H9 (cell line): ENCODE measurements around the gene AFAP1L1. TPM values are rescaled to one million over a fixed set of nuclear protein-coding genes. Genes with fewer than 3 reads are reported as not detected.

Experiments
- DNase-seq: peaks from one replicate; pipeline ENCODE4 v3.0.0-alpha.2; 2017
- H2AFZ ChIP-seq: one replicate; pipeline ENCODE4 v1.6.1; 2013; ENCODE audit warnings: mild to moderate bottlenecking, low read length, control low read depth, moderate library complexity
- H2AK5ac ChIP-seq: 2 replicates; pipeline ENCODE4 v1.6.1; 2013; ENCODE audit warnings: low read length, control low read depth, mixed read lengths; ENCODE audit not compliant: insufficient read length
- H2BK120ac ChIP-seq: one replicate; pipeline ENCODE4 v1.6.1; 2013; ENCODE audit warnings: low read depth, mild to moderate bottlenecking, low read length, control low read depth, inconsistent platforms; ENCODE audit not compliant: poor library complexity, severe bottlenecking
- H2BK12ac ChIP-seq: 2 replicates; pipeline ENCODE4 v1.6.1; 2013; ENCODE audit warnings: low read length, control low read depth, mixed read lengths, low read depth; ENCODE audit not compliant: insufficient read length
- H2BK15ac ChIP-seq: 2 replicates; pipeline ENCODE4 v1.6.1; 2013; ENCODE audit warnings: low read depth, low read length, control low read depth
- H2BK20ac ChIP-seq: one replicate; pipeline ENCODE4 v1.6.1; 2013; ENCODE audit warnings: low read depth, mild to moderate bottlenecking, low read length, control low read depth, inconsistent platforms; ENCODE audit not compliant: poor library complexity, severe bottlenecking
- H2BK5ac ChIP-seq: 2 replicates; pipeline ENCODE4 v1.6.1; 2013; ENCODE audit warnings: low read length, control low read depth, mixed read lengths; ENCODE audit not compliant: insufficient read length
- H3K14ac ChIP-seq: 2 replicates; pipeline ENCODE4 v1.6.1; 2013; ENCODE audit warnings: low read length, control low read depth; ENCODE audit not compliant: insufficient read depth
- H3K18ac ChIP-seq: 2 replicates; pipeline ENCODE4 v1.6.1; 2013; ENCODE audit warnings: low read depth, mild to moderate bottlenecking, mixed read lengths, low read length, control low read depth; ENCODE audit not compliant: insufficient read length
- H3K23ac ChIP-seq: 2 replicates; pipeline ENCODE4 v1.6.1; 2013; ENCODE audit warnings: low read length, control low read depth, mixed read lengths, low read depth; ENCODE audit not compliant: insufficient read length
- H3K23me2 ChIP-seq: 2 replicates; pipeline ENCODE4 v1.6.1; 2013; ENCODE audit warnings: low read depth, mild to moderate bottlenecking, mixed read lengths, low read length, control low read depth; ENCODE audit not compliant: insufficient read length, poor library complexity, severe bottlenecking
- H3K27ac ChIP-seq: 2 replicates; pipeline ENCODE4 v1.5.1; 2013; ENCODE audit warnings: low read length, control low read depth, mixed read lengths, low read depth; ENCODE audit not compliant: insufficient read length
- H3K27me3 ChIP-seq: 2 replicates; pipeline ENCODE4 v1.6.1; 2013; ENCODE audit warnings: low read length, control low read depth, inconsistent platforms; ENCODE audit not compliant: insufficient read depth
- H3K4ac ChIP-seq: 2 replicates; pipeline ENCODE4 v1.6.1; 2013; ENCODE audit warnings: low read depth, mild to moderate bottlenecking, control low read depth, inconsistent platforms, low read length, moderate library complexity
- H3K4me1 ChIP-seq: 2 replicates; pipeline ENCODE4 v1.6.1; 2013; ENCODE audit warnings: low read length, control low read depth, inconsistent platforms; ENCODE audit not compliant: insufficient read depth
- H3K4me2 ChIP-seq: 2 replicates; pipeline ENCODE4 v1.6.1; 2013; ENCODE audit warnings: low read length, control low read depth, mixed read lengths; ENCODE audit not compliant: insufficient read length, insufficient read depth
- H3K56ac ChIP-seq: 2 replicates; pipeline ENCODE4 v1.6.1; 2013; ENCODE audit warnings: low read depth, mild to moderate bottlenecking, mixed read lengths, low read length, control low read depth; ENCODE audit not compliant: insufficient read length
- H3K79me1 ChIP-seq: 2 replicates; pipeline ENCODE4 v1.6.1; 2013; ENCODE audit warnings: low read depth, mild to moderate bottlenecking, moderate library complexity, low read length, control low read depth, inconsistent platforms; ENCODE audit not compliant: insufficient read depth, poor library complexity, severe bottlenecking
- H3K79me2 ChIP-seq: 2 replicates; pipeline ENCODE4 v1.6.1; 2013; ENCODE audit warnings: low read length, control low read depth, inconsistent platforms; ENCODE audit not compliant: insufficient read depth
- H3K9ac ChIP-seq: 2 replicates; pipeline ENCODE4 v1.6.1; 2013; ENCODE audit warnings: low read length, control low read depth, mixed read lengths; ENCODE audit not compliant: insufficient read length; ENCODE audit errors: extremely low read depth
- H3K9me3 ChIP-seq: one replicate; pipeline ENCODE4 v1.6.1; 2013; ENCODE audit warnings: low read depth, low read length, inconsistent platforms; ENCODE audit not compliant: control insufficient read depth
- H3T11ph ChIP-seq: one replicate; pipeline ENCODE4 v1.6.1; 2013; ENCODE audit warnings: mild to moderate bottlenecking, low read length, control low read depth, inconsistent platforms
- H4K20me1 ChIP-seq: one replicate; pipeline ENCODE4 v1.6.1; 2013; ENCODE audit not compliant: control insufficient read depth, insufficient read length, insufficient read depth
- H4K5ac ChIP-seq: 2 replicates; pipeline ENCODE4 v1.6.1; 2013; ENCODE audit warnings: low read depth, mild to moderate bottlenecking, mixed read lengths, low read length, control low read depth; ENCODE audit not compliant: insufficient read length
- H4K8ac ChIP-seq: replicated peaks from 2 replicates; pipeline ENCODE4 v1.6.1; 2013; ENCODE audit warnings: low read length, control low read depth, mixed read lengths, low read depth; ENCODE audit not compliant: insufficient read length
- H4K91ac ChIP-seq: 2 replicates; pipeline ENCODE4 v1.6.1; 2013; ENCODE audit warnings: low read depth, mild to moderate bottlenecking, moderate library complexity, mixed read lengths, low read length, control low read depth; ENCODE audit not compliant: insufficient read length
- H3K27ac Mint-ChIP-seq, 3 experiments: 2 replicates in 2 of 3; 3 replicates in 1 of 3; pipeline ENCODE4 v1.8.0; 2020 to 2021; ENCODE audit warnings: mixed read lengths in 3 of 3, mild to moderate bottlenecking in 1 of 3, moderate library complexity in 1 of 3
- H3K27me3 Mint-ChIP-seq: 2 replicates; pipeline ENCODE4 v1.8.0; 2021; ENCODE audit warnings: low read depth, mild to moderate bottlenecking, moderate library complexity, mixed read lengths
- H3K36me3 Mint-ChIP-seq, 3 experiments: 2 replicates in 2 of 3; 3 replicates in 1 of 3; pipeline ENCODE4 v1.8.0; 2020 to 2021; ENCODE audit warnings: low read depth in 3 of 3, mixed read lengths in 3 of 3; ENCODE audit not compliant: insufficient read depth in 1 of 3
- H3K4me1 Mint-ChIP-seq, 2 experiments: 2 replicates each; pipeline ENCODE4 v1.8.0; 2020; ENCODE audit warnings: mixed read lengths in 2 of 2
- H3K4me3 Mint-ChIP-seq, 2 experiments: 2 replicates in 1 of 2; 3 replicates in 1 of 2; pipeline ENCODE4 v1.8.0; 2020 to 2021; ENCODE audit warnings: mild to moderate bottlenecking in 2 of 2, mixed read lengths in 2 of 2, moderate library complexity in 1 of 2
- H3K9me3 Mint-ChIP-seq, 2 experiments: 2 replicates in 1 of 2; 3 replicates in 1 of 2; pipeline ENCODE4 v1.8.0; 2020; ENCODE audit warnings: mild to moderate bottlenecking in 2 of 2, mixed read lengths in 2 of 2, moderate library complexity in 1 of 2
- WGBS: extraction: QIAGEN DNeasy Blood & Tissue Kit; methylation state at CpG from one replicate; pipeline ENCODE4 v1.1.7; 2013; ENCODE audit warnings: missing lambda C conversion rate, low lambda C conversion rate, mixed read lengths; ENCODE audit not compliant: insufficient read length; ENCODE audit errors: extremely low coverage; 5-methylcytosine and 5-hydroxymethylcytosine counted together
- total RNA-seq: library from RNA; stranded (reverse); gene quantifications from 2 replicates; pipeline ENCODE4 v1.2.1, GENCODE V29; 2021
- TF ChIP-seq, protein P1 (sequence below): fragments of 200-600 bp; sonication (generic); conservative IDR thresholded peaks from 3 replicates; pipeline ENCODE4 v1.8.0; 2021; ENCODE audit warnings: antibody characterized with exemption, mild to moderate bottlenecking

Gene AFAP1L1
- total RNA-seq, 1 experiment from 2014 or later, result 1.8 TPM

GRCh38 chr5:149383399-149383798 is 111.7 kb downstream of the AFAP1L1 start:
- Histone ChIP-seq H3K14ac (no peak overlapping the region; the same call in 1 of the 2 replicates), H3K4ac (no peak overlapping the region), H3K9me3 (no peaks in the 10 kb centered on the region), H3K27ac (no peak overlapping the region), H3K27me3 (no peaks in the 10 kb centered on the region; the same call in 1 of the 2 replicates), H3K4me1 (no peaks in the 10 kb centered on the region), H3K23ac (no peak overlapping the region), H4K20me1 (no peaks in the 10 kb centered on the region), H3K56ac (no peak overlapping the region), H2AFZ (no peak overlapping the region), H3T11ph (no peak overlapping the region), H4K91ac (no peak overlapping the region), H2BK120ac (no peak overlapping the region), H2BK20ac (no peak overlapping the region), H2BK12ac (no peak overlapping the region), H2BK5ac (no peak overlapping the region), H2BK15ac (no peak overlapping the region), H3K23me2 (no peaks in the 10 kb centered on the region), H4K8ac (no peak overlapping the region), H3K79me1 (no peaks in the 10 kb centered on the region), H3K18ac (no peak overlapping the region), H3K4me2 (no peak overlapping the region), H3K79me2 (no peaks in the 10 kb centered on the region), H2AK5ac (no peak overlapping the region), H3K9ac (no peak overlapping the region), H4K5ac (no peak overlapping the region)
- no peaks in the 10 kb centered on the region; the same call in 1 of the 2 replicates for H3K27me3 Mint-ChIP-seq
- WGBS, result no CpG with 5 or more reads among the region's 9 CpGs
- H3K27ac Mint-ChIP-seq, result no peak overlapping the region
- no peaks in the 10 kb centered on the region; a peak in 1 of 5 replicates for H3K9me3 Mint-ChIP-seq
- no peak overlapping the region for H3K4me3 Mint-ChIP-seq
- DNase-seq, result no peak
- H3K36me3 Mint-ChIP-seq, result no peaks in the 10 kb centered on the region; a peak in 1 of 7 replicates
- peaks cover 12 to 16% of the 10 kb centered on the region in 2 experiments for H3K4me1 Mint-ChIP-seq
- TF ChIP-seq, protein P1, sequence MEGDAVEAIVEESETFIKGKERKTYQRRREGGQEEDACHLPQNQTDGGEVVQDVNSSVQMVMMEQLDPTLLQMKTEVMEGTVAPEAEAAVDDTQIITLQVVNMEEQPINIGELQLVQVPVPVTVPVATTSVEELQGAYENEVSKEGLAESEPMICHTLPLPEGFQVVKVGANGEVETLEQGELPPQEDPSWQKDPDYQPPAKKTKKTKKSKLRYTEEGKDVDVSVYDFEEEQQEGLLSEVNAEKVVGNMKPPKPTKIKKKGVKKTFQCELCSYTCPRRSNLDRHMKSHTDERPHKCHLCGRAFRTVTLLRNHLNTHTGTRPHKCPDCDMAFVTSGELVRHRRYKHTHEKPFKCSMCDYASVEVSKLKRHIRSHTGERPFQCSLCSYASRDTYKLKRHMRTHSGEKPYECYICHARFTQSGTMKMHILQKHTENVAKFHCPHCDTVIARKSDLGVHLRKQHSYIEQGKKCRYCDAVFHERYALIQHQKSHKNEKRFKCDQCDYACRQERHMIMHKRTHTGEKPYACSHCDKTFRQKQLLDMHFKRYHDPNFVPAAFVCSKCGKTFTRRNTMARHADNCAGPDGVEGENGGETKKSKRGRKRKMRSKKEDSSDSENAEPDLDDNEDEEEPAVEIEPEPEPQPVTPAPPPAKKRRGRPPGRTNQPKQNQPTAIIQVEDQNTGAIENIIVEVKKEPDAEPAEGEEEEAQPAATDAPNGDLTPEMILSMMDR, result no peak
